Smooth muscle cell (in vitro differentiated cells): ENCODE results near the gene THSD4. TPM values are rescaled to one million over a fixed set of nuclear protein-coding genes. Genes with fewer than 3 reads are reported as not detected.

Experiments
- DNase-seq: peaks from one replicate; lab custom pipeline; 2025; ENCODE audit not compliant: unreplicated experiment; lab: John Stamatoyannopoulos, UW
- H2AFZ ChIP-seq: fragments of 200-600 bp; sonication (generic); 2 replicates; pipeline ENCODE4 v1.6.0; 2016; ENCODE audit warnings: antibody characterized with exemption, low read depth, mild to moderate bottlenecking
- H3F3A ChIP-seq: fragments of 200-600 bp; sonication (generic); 2 replicates; pipeline ENCODE4 v1.6.0; 2017; ENCODE audit warnings: antibody characterized with exemption, low read depth
- H3K27ac ChIP-seq: fragments of 200-600 bp; sonication (generic); 2 replicates; pipeline ENCODE4 v1.5.1; 2016; ENCODE audit warnings: low read depth, mild to moderate bottlenecking
- H3K27me3 ChIP-seq: fragments of 200-600 bp; sonication (generic); 2 replicates; pipeline ENCODE4 v1.6.1; 2016; ENCODE audit warnings: low read depth, mild to moderate bottlenecking
- H3K36me3 ChIP-seq: fragments of 200-600 bp; sonication (generic); 2 replicates; pipeline ENCODE4 v1.5.1; 2016; ENCODE audit warnings: low read depth
- H3K4me1 ChIP-seq: fragments of 200-600 bp; sonication (generic); 2 replicates; pipeline ENCODE4 v1.5.1; 2016; ENCODE audit warnings: low read depth
- H3K4me2 ChIP-seq: fragments of 200-600 bp; sonication (generic); 2 replicates; pipeline ENCODE4 v1.6.0; 2016; ENCODE audit warnings: mild to moderate bottlenecking
- H3K4me3 ChIP-seq: fragments of 200-600 bp; sonication (generic); 2 replicates; pipeline ENCODE4 v1.5.1; 2016; ENCODE audit warnings: mild to moderate bottlenecking
- H3K79me2 ChIP-seq: fragments of 200-600 bp; sonication (generic); 2 replicates; pipeline ENCODE4 v1.6.0; 2016; ENCODE audit warnings: low read depth, mild to moderate bottlenecking
- H3K9ac ChIP-seq: fragments of 200-600 bp; sonication (generic); 2 replicates; pipeline ENCODE4 v1.6.0; 2016; ENCODE audit warnings: low read depth
- H3K9me3 ChIP-seq: fragments of 200-600 bp; sonication (generic); replicated peaks from 2 replicates; pipeline ENCODE4 v1.5.1; 2016; ENCODE audit warnings: low read depth
- H4K20me1 ChIP-seq: fragments of 200-600 bp; sonication (generic); 2 replicates; pipeline ENCODE4 v1.6.0; 2016; ENCODE audit warnings: low read depth
- CTCF ChIP-seq: fragments of 200-600 bp; sonication (generic); IDR thresholded peaks from 2 replicates; pipeline ENCODE4 v1.5.1; 2017; ENCODE audit warnings: borderline replicate concordance, mild to moderate bottlenecking, antibody characterized with exemption; ENCODE audit not compliant: insufficient read depth, poor library complexity, severe bottlenecking
- WGBS: methylation state at CpG from one replicate; pipeline ENCODE4 v1.1.7; 2016; ENCODE audit warnings: low lambda C conversion rate; 5-methylcytosine and 5-hydroxymethylcytosine counted together
- polyA plus RNA-seq: library from polyadenylated mRNA; unstranded; fragments of >200 nt; fragmentation: Nextera tagmentation; extraction: Ambion mirVana; gene quantifications from 2 replicates; pipeline ENCODE4 v1.2.1, GENCODE V29; 2016
- total RNA-seq: library from RNA; depleted of rRNA; stranded (reverse); fragments of >200 nt; gene quantifications from 2 replicates; pipeline ENCODE4 v1.2.3, GENCODE V29; 2014

THSD4 gene
- total and polyA plus RNA-seq, 2 experiments from 2014 or later = 2.5 to 4.1 TPM

GRCh38 chr15:71575474-71576045 lies 460.3 kb downstream of the THSD4 start:
- peak; percentile 39 for TF ChIP-seq CTCF
- no peak for DNase-seq
- H3K36me3 ChIP-seq = no peaks in the 10 kb centered on the region
- no peaks in the 10 kb centered on the region for H3F3A ChIP-seq
- no peak overlapping the region for H3K4me2 ChIP-seq
- no peak overlapping the region for H3K4me3 ChIP-seq
- 44% methylated on average over 5 of the region's 5 CpGs for WGBS
- no peaks in the 10 kb centered on the region for H3K79me2 ChIP-seq
- no peaks in the 10 kb centered on the region for H3K27me3 ChIP-seq
- H3K9ac ChIP-seq = no peak overlapping the region
- H3K9me3 ChIP-seq = no peaks in the 10 kb centered on the region
- no peaks in the 10 kb centered on the region for H3K4me1 ChIP-seq
- no peak overlapping the region for H2AFZ ChIP-seq
- no peak overlapping the region for H3K27ac ChIP-seq
- no peaks in the 10 kb centered on the region for H4K20me1 ChIP-seq

- H3K4me3 ChIP-seq = no peak overlapping the region
- H3K4me2 ChIP-seq = no peak overlapping the region
- no peaks in the 10 kb centered on the region for H3K27me3 ChIP-seq
- H3K79me2 ChIP-seq = no peaks in the 10 kb centered on the region
- no peaks in the 10 kb centered on the region for H3F3A ChIP-seq
- H3K9me3 ChIP-seq = no peaks in the 10 kb centered on the region
- no peak for DNase-seq
- H3K4me1 ChIP-seq = no peaks in the 10 kb centered on the region
- H3K36me3 ChIP-seq = no peaks in the 10 kb centered on the region
- H4K20me1 ChIP-seq = no peaks in the 10 kb centered on the region
- H3K9ac ChIP-seq = no peak overlapping the region
- 47% methylated on average over 2 of the region's 2 CpGs for WGBS
- TF ChIP-seq CTCF = no peak
- no peak overlapping the region for H3K27ac ChIP-seq
- no peak overlapping the region for H2AFZ ChIP-seq
Measured at GRCh38 chr15:71577071-71577470, 461.8 kb downstream of the THSD4 start.

- Histone ChIP-seq H3K27me3 (no peaks in the 10 kb centered on the region), H4K20me1 (no peaks in the 10 kb centered on the region), H2AFZ (no peak overlapping the region), H3K36me3 (no peaks in the 10 kb centered on the region), H3K79me2 (no peaks in the 10 kb centered on the region), H3K27ac (no peak overlapping the region), H3K4me1 (no peaks in the 10 kb centered on the region), H3F3A (no peaks in the 10 kb centered on the region), H3K4me2 (no peak overlapping the region), H3K4me3 (no peak overlapping the region), H3K9me3 (no peaks in the 10 kb centered on the region), H3K9ac (no peak overlapping the region)
- WGBS = 79% methylated on average over 2 of the region's 2 CpGs
- no peak for TF ChIP-seq CTCF
- no peak for DNase-seq
Measured at GRCh38 chr15:71581398-71581930, 466.2 kb downstream of the THSD4 start.

GRCh38 chr15:71585159-71585558 lies 469.9 kb downstream of the THSD4 start:
- H3K4me1 ChIP-seq = no peaks in the 10 kb centered on the region
- no peaks in the 10 kb centered on the region for H3K27me3 ChIP-seq
- no peak overlapping the region for H3K9ac ChIP-seq
- H3K27ac ChIP-seq = no peak overlapping the region
- TF ChIP-seq CTCF = no peak
- H3F3A ChIP-seq = no peaks in the 10 kb centered on the region
- no peak overlapping the region for H3K4me3 ChIP-seq
- H3K36me3 ChIP-seq = no peaks in the 10 kb centered on the region
- no peak overlapping the region for H3K4me2 ChIP-seq
- no peak for DNase-seq
- WGBS = 61% methylated on average over 2 of the region's 2 CpGs
- H3K9me3 ChIP-seq = no peaks in the 10 kb centered on the region
- H3K79me2 ChIP-seq = no peaks in the 10 kb centered on the region
- no peaks in the 10 kb centered on the region for H4K20me1 ChIP-seq
- H2AFZ ChIP-seq = no peak overlapping the region
